Stomach (tissue), 4 donors: Measurements from ENCODE around the gene PDCD7.

Experiments
- CTCF ChIP-seq, 7 experiments: fragments of 450-650 bp in 4 of 7; fragments of 200-600 bp in 3 of 7; sonication (generic) in 3 of 7; IDR thresholded peaks; one replicate each; pipeline ENCODE4 v1.5.1; 2016 to 2019; ENCODE audit warnings: antibody characterized with exemption in 7 of 7, control low read depth in 2 of 7, mild to moderate bottlenecking in 1 of 7
- POLR2AphosphoS5 ChIP-seq, 3 donors: sonication (generic); formaldehyde crosslinking; IDR thresholded peaks; one replicate each; pipeline ENCODE4 v1.6.1; 2016; ENCODE audit warnings: antibody characterized with exemption in 3 of 3

DNA sequence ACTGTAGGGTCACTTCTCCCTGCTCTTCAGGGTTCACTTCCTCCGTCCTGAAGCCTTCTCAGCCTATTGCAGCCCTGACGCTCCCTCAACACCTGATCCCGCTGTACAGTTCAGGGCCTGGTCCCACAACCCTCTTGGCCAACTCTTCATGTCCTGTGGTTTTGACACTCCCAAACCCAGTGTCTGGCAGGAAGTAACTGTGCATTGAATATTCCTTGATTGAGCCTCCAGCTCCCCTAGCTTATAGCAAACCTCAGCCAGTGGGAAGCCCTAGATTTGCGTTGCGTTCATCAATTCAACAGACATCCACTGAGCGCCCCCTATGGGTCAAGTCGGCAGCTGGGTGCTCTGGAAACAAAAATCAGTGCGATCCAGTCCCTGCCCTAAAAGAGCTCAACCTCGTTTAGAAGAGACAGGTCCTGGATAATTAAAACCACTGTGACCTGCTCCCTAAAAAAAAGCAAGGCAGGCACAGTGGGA is 32.2 kb downstream of the PDCD7 start:
- peak in 5 of 7 experiments; percentile 23 to 66 (median 50) for TF ChIP-seq CTCF (IDR thresholded peaks at IDR 0.05)
- TF ChIP-seq POLR2AphosphoS5 (IDR thresholded peaks at IDR 0.05): no peak
